Brain microvascular endothelial cell (primary cell): ENCODE data around the gene RNF126.

ENCODE experiments used
- DNase-seq: peaks from one replicate; pipeline ENCODE4 v3.0.0-alpha.2; 2020
- H3K27ac ChIP-seq: fragments of 250-450 bp; sonication (Bioruptor Pico); 2 replicates; pipeline ENCODE4 v1.5.1; 2020; ENCODE audit warnings: mild to moderate bottlenecking, moderate library complexity
- H3K27me3 ChIP-seq: fragments of 250-450 bp; sonication (Bioruptor Pico); replicated peaks from 2 replicates; pipeline ENCODE4 v1.5.1; 2020; ENCODE audit warnings: mild to moderate bottlenecking
- H3K36me3 ChIP-seq: fragments of 250-450 bp; sonication (Bioruptor Pico); replicated peaks from 2 replicates; pipeline ENCODE4 v1.5.1; 2020; ENCODE audit warnings: mild to moderate bottlenecking
- H3K4me3 ChIP-seq: 2 replicates; pipeline ENCODE4 v1.5.1; 2011; ENCODE audit warnings: low read depth, mild to moderate bottlenecking, control low read depth, low read length, moderate library complexity
- in situ Hi-C: cut with HindIII; loops from 2 replicates; pipeline ENCODE4 v1.10.0; 2017; ENCODE audit warnings: low sequenced_read_pairs, low pct_ligation_motif_present
- TF ChIP-seq, protein P1 (sequence below): IDR thresholded peaks from 2 replicates; pipeline ENCODE4 v1.5.1; 2011; ENCODE audit warnings: low read depth, mild to moderate bottlenecking, moderate library complexity, low read length, control low read depth, inconsistent platforms; ENCODE audit errors: missing control alignments

The RNF126 gene

DNA sequence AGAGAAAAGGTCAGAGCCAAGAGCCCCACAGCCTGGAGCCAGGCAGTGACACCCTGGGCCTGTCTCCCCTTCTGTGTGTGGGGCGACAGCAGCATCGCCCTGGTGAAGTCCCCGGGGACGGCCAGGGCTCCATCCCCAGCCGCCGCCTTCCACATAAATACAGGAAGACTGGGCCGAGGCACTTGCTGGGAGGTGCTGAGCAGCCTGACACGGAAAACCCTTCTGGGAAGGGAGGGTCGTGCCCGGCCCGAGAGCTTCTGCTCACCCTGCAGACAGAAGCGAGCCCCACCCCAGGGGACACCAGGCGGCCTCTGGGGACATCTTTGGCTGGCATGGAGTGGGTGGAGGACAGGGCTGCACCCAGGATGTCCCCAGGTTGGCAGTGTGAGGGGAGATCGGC is 18.2 kb downstream of the RNF126 start:
- no peak for DNase-seq
- in situ Hi-C loops, result no loop called here
- no peaks in the 10 kb centered on the region for H3K27me3 ChIP-seq
- H3K4me3 ChIP-seq, result no peak overlapping the region
- peaks cover 47% of the 10 kb centered on the region for H3K36me3 ChIP-seq
- TF ChIP-seq, protein P1, sequence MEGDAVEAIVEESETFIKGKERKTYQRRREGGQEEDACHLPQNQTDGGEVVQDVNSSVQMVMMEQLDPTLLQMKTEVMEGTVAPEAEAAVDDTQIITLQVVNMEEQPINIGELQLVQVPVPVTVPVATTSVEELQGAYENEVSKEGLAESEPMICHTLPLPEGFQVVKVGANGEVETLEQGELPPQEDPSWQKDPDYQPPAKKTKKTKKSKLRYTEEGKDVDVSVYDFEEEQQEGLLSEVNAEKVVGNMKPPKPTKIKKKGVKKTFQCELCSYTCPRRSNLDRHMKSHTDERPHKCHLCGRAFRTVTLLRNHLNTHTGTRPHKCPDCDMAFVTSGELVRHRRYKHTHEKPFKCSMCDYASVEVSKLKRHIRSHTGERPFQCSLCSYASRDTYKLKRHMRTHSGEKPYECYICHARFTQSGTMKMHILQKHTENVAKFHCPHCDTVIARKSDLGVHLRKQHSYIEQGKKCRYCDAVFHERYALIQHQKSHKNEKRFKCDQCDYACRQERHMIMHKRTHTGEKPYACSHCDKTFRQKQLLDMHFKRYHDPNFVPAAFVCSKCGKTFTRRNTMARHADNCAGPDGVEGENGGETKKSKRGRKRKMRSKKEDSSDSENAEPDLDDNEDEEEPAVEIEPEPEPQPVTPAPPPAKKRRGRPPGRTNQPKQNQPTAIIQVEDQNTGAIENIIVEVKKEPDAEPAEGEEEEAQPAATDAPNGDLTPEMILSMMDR, result no peak
- H3K27ac ChIP-seq, result no peak overlapping the region

DNA sequence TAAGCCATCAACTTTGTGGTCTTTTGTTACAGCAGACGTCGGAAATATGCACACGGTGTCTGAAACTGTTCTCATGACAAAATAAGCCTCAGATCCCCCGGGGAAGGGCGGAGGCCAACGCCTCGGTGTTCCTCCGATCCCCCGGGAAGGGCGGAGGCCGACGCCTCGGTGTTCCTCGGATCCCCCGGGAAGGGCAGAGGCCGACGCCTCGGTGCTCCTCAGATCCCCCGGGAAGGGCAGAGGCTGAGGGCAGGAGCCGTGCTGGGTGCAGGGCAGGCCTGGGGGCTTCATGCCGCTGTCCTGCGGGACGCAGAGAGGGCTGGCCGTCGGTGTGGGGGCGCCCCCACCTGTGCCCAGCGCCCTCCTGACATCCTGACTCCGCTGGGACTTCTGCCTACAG is 18.7 kb downstream of the RNF126 start:
- Histone ChIP-seq H3K27ac (no peak overlapping the region), H3K27me3 (no peaks in the 10 kb centered on the region), H3K36me3 (peaks cover 44% of the 10 kb centered on the region), H3K4me3 (no peak overlapping the region)
- DNase-seq, result no peak
- TF ChIP-seq, protein P1, result no peak
- in situ Hi-C loops, result no loop called here

DNA sequence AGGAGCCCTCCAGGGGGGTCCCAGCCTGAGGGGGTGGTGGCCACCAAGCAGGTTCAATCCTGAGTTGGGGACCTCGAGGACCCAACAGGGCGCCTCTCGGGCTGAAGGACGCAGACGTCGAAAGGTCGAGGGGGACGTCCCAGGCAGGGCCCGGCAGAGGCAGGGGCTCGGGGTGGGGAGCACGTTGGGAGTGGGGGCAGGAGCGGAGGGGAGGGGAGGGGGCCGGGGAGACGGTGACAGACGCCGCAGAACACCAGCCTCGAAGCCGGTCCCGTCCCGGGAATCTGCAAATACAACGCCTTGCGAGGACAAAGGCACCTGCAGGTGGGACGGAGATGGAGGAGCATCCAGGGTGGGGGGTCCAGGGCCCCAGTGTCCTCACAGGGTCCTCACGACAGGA is 19.3 kb downstream of the RNF126 start:
- Histone ChIP-seq H3K36me3 (peaks cover 38% of the 10 kb centered on the region), H3K27ac (no peak overlapping the region), H3K4me3 (no peak overlapping the region), H3K27me3 (no peaks in the 10 kb centered on the region)
- in situ Hi-C loops, result no loop called here
- no peak for DNase-seq
- TF ChIP-seq, protein P1, result no peak

DNA sequence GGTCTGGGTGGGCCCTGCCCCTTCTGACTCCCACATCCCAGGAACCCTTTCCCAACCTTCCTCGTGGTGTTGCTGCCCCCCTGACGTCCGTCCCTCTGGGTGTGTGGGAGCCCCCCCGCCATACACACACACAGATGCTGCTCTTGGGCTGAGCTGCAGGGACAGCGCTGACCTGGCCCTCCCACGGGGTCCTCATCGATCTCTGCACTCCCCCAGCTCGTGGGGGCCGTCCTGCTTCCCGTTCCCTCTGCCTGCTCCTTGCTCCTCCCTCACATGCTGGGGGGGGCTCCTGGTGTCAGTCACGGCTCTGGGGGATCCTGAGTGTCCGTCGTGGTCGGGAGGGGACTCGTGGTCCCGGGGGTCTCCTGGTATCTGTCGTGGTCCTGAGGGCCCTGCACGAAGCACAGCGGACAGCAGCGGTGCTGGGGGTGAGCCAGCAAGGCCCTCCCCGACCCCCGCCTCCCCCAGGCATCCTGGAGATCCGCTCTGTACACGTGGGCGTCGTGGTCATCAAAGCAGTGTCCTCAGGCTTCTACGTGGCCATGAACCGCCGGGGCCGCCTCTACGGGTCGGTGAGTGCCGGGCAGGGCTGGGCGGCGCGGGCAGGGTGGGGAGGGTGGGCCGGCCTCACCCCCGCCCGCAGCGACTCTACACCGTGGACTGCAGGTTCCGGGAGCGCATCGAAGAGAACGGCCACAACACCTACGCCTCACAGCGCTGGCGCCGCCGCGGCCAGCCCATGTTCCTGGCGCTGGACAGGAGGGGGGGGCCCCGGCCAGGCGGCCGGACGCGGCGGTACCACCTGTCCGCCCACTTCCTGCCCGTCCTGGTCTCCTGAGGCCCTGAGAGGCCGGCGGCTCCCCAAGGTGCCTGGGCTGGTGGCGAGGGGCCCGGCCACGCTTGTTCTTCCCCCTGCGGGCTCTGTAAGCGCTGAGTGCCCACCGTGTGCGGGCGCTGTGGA is 20.0 kb downstream of the RNF126 start:
- TF ChIP-seq, protein P1, result no peak

DNA sequence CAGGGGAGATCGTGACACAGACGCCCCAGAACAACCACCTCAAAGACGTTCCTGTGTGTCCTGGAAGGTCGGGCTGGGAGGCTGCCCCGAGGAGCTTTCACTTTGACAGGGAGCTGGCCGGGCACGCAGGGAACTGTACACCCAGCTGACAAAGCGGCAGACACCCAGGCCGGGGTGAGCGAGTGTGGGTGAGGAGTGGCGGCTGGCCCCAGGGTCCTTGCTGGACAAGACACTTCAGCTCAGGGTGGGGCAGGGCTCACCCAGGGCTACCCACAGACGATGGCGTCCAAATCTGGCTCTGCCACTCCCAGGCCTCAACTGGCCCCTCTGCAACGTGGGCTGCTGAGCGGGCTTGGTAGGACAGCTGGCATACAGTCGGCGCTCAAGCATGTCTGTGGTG is 21.3 kb downstream of the RNF126 start:
- Histone ChIP-seq H3K27ac (no peak overlapping the region), H3K4me3 (no peak overlapping the region), H3K36me3 (peaks cover 20% of the 10 kb centered on the region), H3K27me3 (no peaks in the 10 kb centered on the region)
- TF ChIP-seq, protein P1, result no peak
- no peak for DNase-seq
- in situ Hi-C loops, result no loop called here

More for the DNA sequence above, 20.0 kb downstream of the RNF126 start:
- in situ Hi-C loops, result no loop called here
- H3K27me3 ChIP-seq, result no peaks in the 10 kb centered on the region
- H3K4me3 ChIP-seq, result no peak overlapping the region
- H3K27ac ChIP-seq, result no peak overlapping the region
- DNase-seq, result no peak
- peaks cover 34% of the 10 kb centered on the region for H3K36me3 ChIP-seq
